ENCODE data around the gene NUP133.

DNA sequence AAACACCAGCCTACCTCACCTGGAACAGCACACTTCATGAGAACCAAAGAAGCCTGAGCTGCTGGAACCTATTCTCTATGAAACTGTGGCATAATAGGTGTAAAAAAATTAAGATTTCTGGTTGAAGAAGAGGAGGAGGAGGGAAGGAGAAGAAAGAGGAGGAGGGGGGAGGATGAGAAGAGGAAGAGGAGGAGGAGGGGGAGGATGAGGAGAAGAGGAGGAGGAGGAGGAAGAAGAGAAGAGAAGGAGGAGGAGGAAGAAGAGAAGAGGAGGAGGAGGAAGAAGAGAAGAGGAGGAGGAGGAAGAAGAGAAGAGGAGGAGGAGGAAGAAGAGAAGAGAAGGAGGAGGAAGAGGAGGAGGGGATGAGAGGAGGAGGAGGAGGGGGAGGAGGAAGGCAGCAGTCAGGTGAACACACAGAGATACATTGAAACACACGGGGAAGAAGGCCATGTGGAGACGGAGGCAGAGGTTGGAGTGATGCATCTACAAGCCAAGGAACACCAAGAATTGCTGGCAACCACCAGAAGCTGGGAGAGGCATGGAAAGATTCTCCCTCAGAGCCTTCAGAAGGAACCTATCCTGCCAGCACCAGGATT is 82.5 kb downstream of the NUP133 start:
- TF ChIP-seq CTCF (IDR thresholded peaks at IDR 0.05; ENCODE audit: insufficient read depth, low read length, poor library complexity, severe bottlenecking) (no peak), EZH2phosphoT487 (conservative IDR thresholded peaks at IDR 0.05; ENCODE audit: low read length) (no peak)
